HG02885 (cell line): ENCODE data around the gene SLCO3A1.

Experiments
- ATAC-seq: cut with Tn5 transposase; IDR thresholded peaks from one replicate; pipeline ENCODE4 v1.9.1; 2021; ENCODE audit warnings: mild to moderate bottlenecking; ENCODE audit not compliant: unreplicated experiment, poor library complexity

The SLCO3A1 gene

GRCh38 chr15:91853511-91853947, at the start of gene SLCO3A1:
Gene SLCO3A1, plus strand, starts transcription at chr15:91853708.
- ATAC-seq = peak; percentile 21

- no peak for ATAC-seq
These were observed 46.4 kb upstream of the SLCO3A1 start for GRCh38 chr15:91807122-91807521.

- no peak for ATAC-seq
These were observed 39.6 kb upstream of the SLCO3A1 start for GRCh38 chr15:91813924-91814323.

- ATAC-seq = no peak
These were observed 36.6 kb upstream of the SLCO3A1 start for GRCh38 chr15:91816942-91817341.

GRCh38 chr15:91821458-91821857, 32.0 kb upstream of the SLCO3A1 start:
- no peak for ATAC-seq

- ATAC-seq = no peak
These were observed 29.3 kb upstream of the SLCO3A1 start for GRCh38 chr15:91824256-91824655.

GRCh38 chr15:91826443-91826842, 27.1 kb upstream of the SLCO3A1 start:
- ATAC-seq = no peak

GRCh38 chr15:91833056-91833455, 20.5 kb upstream of the SLCO3A1 start:
- no peak for ATAC-seq

- ATAC-seq = no peak
These were observed 13.6 kb upstream of the SLCO3A1 start for GRCh38 chr15:91839867-91840266.

- no peak for ATAC-seq
These were observed 11.6 kb upstream of the SLCO3A1 start for GRCh38 chr15:91841861-91842260.

- no peak for ATAC-seq
These were observed 9.2 kb upstream of the SLCO3A1 start for GRCh38 chr15:91844341-91844740.

- ATAC-seq = no peak
These were observed 8.6 kb upstream of the SLCO3A1 start for GRCh38 chr15:91844928-91845327.

GRCh38 chr15:91845720-91846119, 7.8 kb upstream of the SLCO3A1 start:
- ATAC-seq = no peak

GRCh38 chr15:91849180-91849579, 4.3 kb upstream of the SLCO3A1 start:
- no peak for ATAC-seq

GRCh38 chr15:91849749-91850161, 3.8 kb upstream of the SLCO3A1 start:
- ATAC-seq = no peak

GRCh38 chr15:91852741-91853510, 582 bp upstream of the SLCO3A1 start:
- ATAC-seq = peak; percentile 66

GRCh38 chr15:91853948-91854638, 585 bp downstream of the SLCO3A1 start:
- ATAC-seq = no peak

GRCh38 chr15:91854639-91854990, 1.1 kb downstream of the SLCO3A1 start:
- ATAC-seq = no peak

GRCh38 chr15:91855241-91855640, 1.7 kb downstream of the SLCO3A1 start:
- no peak for ATAC-seq

GRCh38 chr15:91855684-91856489, 2.4 kb downstream of the SLCO3A1 start:
- ATAC-seq = no peak

GRCh38 chr15:91857224-91857585, 3.7 kb downstream of the SLCO3A1 start:
- no peak for ATAC-seq
